Neural progenitor cell (in vitro differentiated cells): ENCODE results near the gene BPIFB2.

Source experiments
- CTCF ChIP-seq: fragments of 200-600 bp; sonication (generic); IDR thresholded peaks from 2 replicates; pipeline ENCODE4 v1.5.1; 2017; ENCODE audit warnings: antibody characterized with exemption, mild to moderate bottlenecking
- EZH2phosphoT487 ChIP-seq: fragments of 200-600 bp; sonication (generic); IDR thresholded peaks from 2 replicates; pipeline ENCODE4 v1.6.1; 2017; ENCODE audit warnings: antibody characterized with exemption

- no peak for TF ChIP-seq CTCF
- no peak for TF ChIP-seq EZH2phosphoT487
Measured at GRCh38 chr20:33072813-33073212, 65.3 kb downstream of the BPIFB2 start.
